ENCODE results near the gene PRDM5.

PRDM5 gene

GRCh38 chr4:120736312-120736711 lies 186.2 kb downstream of the PRDM5 start:
- DNase-seq: no peak

DNA sequence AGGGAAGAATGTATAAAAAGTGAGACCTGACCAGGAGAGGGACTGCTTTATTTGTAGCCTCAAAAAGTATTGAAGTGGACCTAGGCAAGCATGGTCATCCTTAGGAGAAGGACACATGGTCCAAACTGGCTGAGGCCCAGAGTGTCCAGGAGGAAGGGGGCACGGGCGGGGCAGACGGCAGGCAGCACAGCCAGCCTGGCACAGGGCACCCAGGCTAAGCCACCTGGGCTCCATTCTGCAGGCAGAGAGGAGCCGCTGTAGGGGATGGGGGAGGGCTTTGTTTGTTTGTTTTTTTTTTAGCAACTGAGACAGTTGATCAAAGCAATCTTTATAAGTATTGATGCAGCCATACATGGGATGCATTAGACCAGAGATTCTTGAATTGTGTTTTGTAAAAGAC lies 188.6 kb downstream of the PRDM5 start:
- DNase-seq: no peak

DNA sequence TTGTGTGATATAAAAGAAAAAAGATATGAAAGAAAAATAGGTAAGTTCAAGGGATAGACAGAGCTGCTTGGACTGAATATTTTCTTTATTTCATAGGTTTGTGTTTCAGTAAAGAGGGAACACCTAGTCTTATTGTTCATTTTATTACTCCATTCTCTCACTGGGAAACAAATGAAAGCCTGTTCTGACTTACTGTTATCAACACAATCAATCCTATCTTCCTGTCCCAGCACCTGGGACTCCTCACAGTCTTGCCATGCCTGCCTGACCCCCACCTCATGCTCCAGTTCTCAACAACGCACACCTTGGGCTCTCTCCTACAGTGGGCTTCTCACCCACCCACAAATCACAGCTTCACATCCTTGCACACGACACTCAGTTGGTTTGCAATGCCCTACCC lies 189.5 kb downstream of the PRDM5 start:
- DNase-seq: no peak

- no peak for DNase-seq
Measured at GRCh38 chr4:120731561-120731960, 191.0 kb downstream of the PRDM5 start.

- DNase-seq: peak; percentile 31
Measured at GRCh38 chr4:120730777-120731320, 191.7 kb downstream of the PRDM5 start.

DNA sequence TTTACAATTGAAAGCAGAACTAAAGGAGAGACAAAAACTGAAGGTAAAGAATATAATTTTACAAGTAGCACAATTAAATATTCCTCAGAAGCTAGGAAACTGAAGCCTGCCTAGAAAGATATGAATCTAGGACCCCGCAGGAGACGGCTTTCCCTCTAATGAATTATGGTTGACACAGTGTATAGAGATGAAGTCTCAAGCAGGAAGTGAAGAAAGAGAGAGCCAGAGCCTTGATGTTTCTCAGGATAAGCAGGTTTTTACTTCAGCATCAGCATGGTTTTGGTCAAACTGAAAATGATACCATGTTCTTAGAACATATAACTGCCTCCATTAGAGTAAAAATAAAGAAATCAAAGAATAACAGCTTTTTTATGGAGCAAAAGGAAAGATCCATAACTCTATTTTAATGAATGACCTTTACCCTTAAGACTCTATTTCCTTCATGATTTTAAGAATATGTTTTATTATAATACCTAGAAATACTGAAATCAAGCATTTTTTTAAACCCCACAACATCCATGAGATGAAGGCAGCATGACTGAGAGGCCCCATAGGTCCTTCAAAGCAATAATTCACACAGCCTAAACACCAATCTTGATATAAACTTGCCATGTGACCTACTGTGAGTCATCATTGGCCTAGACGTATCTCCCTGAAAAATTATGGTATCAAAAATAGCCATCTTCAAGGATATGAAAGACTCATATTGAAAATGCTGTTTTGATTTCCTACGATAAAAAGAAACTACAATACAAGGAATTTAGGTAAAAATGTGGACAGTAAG lies 193.4 kb downstream of the PRDM5 start:
- DNase-seq: no peak

- DNase-seq: no peak
Measured at GRCh38 chr4:120725639-120726580, 196.6 kb downstream of the PRDM5 start.

DNA sequence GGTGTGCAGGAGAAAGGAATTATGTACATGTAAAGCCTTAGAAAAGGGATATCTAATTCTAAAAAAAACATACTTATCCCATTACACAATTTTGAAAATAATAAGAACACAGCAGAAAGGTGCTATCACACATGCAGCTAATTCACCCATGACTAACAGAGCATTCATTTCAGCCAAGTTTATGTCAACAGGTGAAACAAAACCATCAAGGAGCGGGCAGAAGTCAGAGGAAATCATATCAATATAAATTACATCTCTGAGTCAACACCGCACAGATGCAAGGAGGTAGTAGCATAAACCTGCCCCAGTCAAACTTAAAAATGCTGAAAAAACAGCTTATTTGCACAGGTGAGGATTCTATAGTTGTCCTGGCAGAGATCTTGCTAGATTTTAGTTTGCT lies 197.9 kb downstream of the PRDM5 start:
- DNase-seq: no peak

DNA sequence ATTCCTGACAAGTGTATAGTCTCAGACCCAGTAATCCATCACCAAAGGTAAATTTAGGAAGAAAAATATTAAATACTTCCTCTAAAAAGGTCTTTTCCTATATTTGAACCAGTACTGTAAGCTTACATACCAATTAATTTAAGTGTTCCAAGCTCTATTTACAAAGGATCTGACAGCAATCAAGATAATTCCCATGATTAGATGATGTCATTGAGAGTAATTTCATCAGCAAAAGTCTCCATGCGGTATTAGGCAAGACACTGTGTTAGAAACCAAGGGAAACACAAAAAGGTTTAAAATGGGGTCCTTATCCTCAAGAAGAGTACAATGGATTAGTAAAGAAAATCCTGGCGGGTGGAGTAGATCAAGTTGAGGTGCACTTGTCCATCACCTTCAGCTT lies 198.5 kb downstream of the PRDM5 start:
- no peak for DNase-seq

GRCh38 chr4:120723105-120723504 lies 199.4 kb downstream of the PRDM5 start:
- DNase-seq: no peak

DNA sequence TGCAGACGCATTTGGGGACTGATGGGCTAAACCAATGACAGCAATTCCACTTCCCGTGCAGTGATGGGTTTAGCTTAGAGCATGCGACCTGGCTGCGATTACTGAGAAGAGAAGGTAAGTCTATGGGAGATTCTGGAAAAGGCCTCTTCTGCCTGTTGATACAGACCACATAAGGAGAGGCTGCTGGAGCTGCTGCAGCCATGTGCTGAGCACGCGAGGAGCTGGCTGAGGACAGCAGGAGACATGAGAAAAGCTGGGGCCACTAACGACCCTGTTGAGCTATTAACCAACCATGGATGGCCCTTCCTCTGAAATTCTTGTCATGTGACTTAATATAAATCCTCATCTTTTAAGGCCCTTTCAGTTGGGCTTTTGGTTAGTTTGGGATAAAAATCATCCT lies 199.9 kb downstream of the PRDM5 start:
- DNase-seq: no peak

DNA sequence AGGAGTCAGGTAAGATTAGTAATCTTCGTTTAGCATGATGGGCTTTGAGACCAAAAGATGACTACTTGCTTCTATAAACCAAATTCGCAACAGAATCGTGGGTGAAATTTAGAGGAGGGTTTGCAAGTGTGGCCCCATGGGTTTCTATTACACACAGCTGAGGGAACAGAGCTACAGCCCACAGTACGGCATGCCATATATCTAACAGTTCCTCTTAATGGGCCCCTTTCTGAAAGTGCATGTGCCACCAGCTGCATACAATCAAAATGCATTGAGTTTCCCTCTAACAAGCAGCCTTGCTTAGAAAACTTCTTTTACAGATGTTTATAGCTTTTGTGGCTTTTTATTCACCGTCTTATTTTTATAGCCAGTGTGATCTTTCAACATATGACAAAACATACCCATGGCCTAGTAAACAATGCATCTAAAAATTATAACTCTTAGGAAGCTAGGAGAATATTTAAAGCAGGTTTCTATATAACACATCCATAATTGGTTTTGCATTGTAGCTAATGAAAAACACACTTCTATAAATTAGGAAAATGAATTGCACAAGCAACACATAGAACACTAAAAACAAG lies 202.1 kb downstream of the PRDM5 start:
- no peak for DNase-seq

DNA sequence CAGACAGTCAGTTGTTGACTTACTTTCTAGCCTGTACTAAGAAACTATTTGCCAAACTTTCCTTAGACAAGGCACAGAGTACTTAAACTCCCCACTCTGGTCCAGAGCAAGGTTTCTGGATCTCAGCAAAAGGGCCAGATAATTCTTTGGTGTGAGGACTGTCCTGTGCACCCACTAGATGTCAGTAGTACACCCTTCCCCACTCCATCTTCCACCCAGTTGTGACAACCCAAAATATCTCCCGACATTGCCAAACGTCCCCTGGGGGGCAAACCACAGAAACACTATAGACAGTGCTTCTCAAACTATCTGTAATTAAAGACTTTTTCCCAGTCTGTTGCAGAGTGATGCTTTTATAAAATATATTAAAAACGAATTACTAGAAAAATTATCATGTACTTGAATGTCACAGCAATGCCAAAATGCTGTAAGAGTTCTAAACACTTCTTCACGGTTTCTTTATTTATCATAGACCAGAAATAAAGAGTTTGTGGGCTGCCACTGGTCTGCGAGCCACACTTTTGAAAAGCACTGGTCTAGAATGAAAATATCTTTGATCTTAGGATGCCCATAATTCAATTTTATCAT lies 203.5 kb downstream of the PRDM5 start:
- DNase-seq: peak; percentile 36

DNA sequence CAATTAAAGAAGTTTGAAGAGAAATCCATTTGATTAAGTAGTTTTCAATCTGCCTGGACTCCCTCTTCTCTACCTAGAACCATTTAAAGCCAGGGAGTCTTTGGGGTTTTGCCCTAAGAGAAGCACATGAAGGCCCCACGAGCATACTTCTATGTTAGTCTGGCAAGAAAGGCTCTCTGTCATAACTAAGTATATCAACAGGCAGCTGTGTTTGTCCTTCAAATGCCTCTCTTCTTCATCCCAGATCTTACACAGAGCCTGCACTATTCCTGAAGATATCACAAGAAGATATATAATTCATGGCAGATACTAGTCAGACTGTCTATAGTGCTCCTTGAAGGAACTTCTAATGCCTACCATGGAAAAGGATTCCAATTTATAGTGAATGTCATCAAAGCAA lies 206.2 kb downstream of the PRDM5 start:
- no peak for DNase-seq

DNA sequence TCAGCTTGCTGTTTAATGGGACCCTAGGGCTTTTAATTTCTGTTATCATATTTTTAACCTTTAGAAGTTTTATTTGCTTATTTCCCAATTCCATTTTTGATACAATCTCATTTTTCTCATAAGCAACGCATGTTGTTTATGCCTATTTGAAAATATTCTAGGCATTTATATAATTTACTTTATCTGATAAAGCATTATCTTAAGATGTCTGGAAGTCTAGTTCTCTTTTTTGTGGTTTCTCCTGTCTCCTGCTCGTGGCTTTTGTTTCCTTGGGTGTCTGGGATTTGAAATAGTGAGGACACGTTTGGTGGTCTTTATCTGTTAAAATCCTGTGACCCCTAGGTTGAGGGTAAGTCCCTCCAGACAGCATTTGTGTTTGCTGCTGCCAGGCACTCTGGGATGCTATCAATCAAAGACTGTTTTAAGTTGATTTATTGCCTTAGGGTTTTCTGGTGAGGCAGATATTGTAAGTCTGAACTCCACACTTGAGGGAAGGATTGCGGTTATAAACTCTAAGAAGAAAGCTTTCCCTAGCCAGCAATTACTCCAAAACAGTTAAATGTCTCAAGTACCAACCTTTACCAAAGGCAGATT lies 208.0 kb downstream of the PRDM5 start:
- DNase-seq: no peak

DNA sequence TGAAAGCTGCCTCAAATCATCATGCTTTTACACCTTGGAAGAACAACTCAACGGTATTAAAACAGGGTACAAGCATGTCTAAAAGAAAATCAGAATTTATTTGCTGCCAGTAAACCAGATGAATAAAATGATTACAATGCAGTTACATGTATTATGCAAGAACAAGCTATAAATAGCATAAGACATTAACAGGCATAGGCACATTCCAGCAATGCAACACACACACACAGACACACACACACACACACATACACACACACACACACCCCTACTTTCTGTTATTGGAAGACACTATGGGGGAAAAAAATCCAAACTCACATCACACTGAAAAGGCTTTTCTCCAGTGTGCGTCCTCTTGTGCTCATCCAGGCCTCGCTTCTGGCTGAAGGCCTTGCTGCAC lies 212.5 kb downstream of the PRDM5 start:
- no peak for DNase-seq

DNA sequence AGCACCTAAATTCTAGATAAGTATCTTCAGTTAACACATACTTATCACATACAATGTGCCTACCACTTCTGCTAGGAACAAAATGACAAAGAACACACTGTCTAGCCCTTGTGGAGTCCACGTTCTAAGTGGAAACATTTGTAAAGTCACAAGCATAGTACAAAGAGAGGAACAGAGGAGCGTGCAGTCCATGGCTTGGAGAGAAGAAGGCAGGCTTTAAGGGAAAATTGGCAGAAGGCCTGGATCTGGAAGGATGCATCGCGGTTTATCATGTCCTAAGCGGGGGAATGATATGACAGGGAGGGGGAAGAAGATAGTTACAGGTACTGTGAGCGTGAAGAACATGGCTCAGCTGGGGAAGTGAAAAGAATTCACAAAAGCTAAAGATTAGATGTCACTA lies 218.0 kb downstream of the PRDM5 start:
- DNase-seq: no peak

- DNase-seq: no peak
Measured at GRCh38 chr4:120703908-120704307, 218.6 kb downstream of the PRDM5 start.

DNA sequence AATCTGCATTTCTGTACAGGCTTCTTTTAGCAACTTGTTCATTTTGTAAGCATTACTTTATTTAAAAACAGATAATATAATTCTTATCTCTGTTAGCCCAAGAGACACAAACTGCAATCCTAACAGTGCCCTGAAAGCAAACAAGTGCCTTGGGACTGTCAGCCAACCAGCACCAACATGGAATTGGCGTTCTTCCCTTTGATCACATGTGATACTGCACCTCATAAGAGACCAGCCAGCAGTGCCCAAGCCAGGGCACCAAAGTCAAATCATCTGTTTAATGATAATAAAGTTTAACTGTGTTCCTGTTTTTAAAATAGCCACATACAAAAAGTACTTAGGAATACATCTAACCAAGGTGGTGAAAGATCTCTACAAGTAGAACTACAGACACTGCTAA lies 223.2 kb downstream of the PRDM5 start:
- no peak for DNase-seq

DNA sequence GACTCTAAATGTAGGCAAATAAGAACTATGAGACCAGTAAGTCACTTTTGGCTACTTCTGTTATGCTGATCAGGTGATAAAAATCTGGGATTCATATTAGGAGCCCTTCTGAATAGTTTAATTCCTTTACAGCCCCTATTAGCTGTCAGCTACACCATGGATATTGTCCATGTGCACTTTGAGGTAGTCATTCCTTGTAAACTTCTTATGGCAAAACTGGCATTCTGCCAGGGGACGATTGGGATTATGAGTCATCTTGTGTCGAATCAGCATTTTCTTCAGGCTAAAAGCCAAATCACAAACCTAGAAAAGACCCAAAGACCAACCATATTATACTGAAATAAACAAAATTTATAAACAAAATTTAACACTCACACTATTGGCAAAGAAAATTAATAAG lies 227.6 kb downstream of the PRDM5 start:
- no peak for DNase-seq

DNA sequence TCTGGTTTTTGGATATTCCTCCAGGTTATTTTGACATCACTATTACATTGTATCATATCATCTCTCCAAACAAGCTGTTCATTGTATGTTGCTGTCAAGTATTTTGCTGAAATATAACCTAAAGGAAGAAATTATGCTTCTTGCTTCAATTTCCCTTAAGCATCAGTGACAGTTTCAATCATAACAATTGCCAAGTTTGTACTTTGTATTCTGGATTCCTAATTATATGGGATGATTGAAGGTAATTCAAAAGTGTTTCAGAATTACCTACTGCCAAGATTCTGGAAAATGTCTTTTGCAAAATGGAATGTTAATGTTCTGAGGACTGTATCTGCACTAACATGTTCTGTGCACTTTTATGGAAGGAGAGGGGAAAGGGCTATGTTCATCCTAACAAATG lies 228.7 kb downstream of the PRDM5 start:
- no peak for DNase-seq

GRCh38 chr4:120692964-120693363 lies 229.6 kb downstream of the PRDM5 start:
- no peak for DNase-seq

GRCh38 chr4:120691536-120691935 lies 231.0 kb downstream of the PRDM5 start:
- no peak for DNase-seq

All from NCI-H2029 (cell line).